ENCODE measurements around the gene AKR1D1. TPM values are rescaled to one million over a fixed set of nuclear protein-coding genes. Genes with fewer than 3 reads are reported as not detected.

AKR1D1 gene
- total and polyA plus RNA-seq, 2 donors from 2014 or later = not detected

- Histone ChIP-seq H3K27me3 (ENCODE audit: control insufficient read depth, insufficient read depth, low read length) (no peaks in the 10 kb centered on the region), H3K9ac (ENCODE audit: low read length in 3 of 3) (no peak overlapping the region), H3K4me3 (ENCODE audit: low read length in 3 of 3) (no peak overlapping the region), H3K36me3 (ENCODE audit: control insufficient read depth in 2 of 3, insufficient read depth in 3 of 3, low read length in 3 of 3) (no peaks in the 10 kb centered on the region), H3K9me3 (ENCODE audit: control insufficient read depth in 2 of 3, insufficient read depth in 1 of 3, low read length in 3 of 3) (no peaks in the 10 kb centered on the region), H3K4me1 (ENCODE audit: control insufficient read depth in 2 of 3, insufficient read depth in 2 of 3, low read depth in 1 of 3, low read length in 3 of 3) (peaks cover 0 to 3% (median 0%) of the 10 kb centered on the region in 3 donors), H3K27ac (ENCODE audit: low read depth in 2 of 2, low read length in 2 of 2) (no peak overlapping the region)
- FAIRE-seq (no peak), DNase-seq (no peak)
- no peak for TF ChIP-seq CTCF (IDR thresholded peaks at IDR 0.05; ENCODE audit: borderline replicate concordance, extremely low read depth, insufficient read depth)
- intact Hi-C loops (cut with DNase I) = no loop called here
Measured at GRCh38 chr7:138158739-138159528, 82.7 kb downstream of the AKR1D1 start.

- no peaks in the 10 kb centered on the region for H3K27me3 ChIP-seq (ENCODE audit: control insufficient read depth, insufficient read depth, low read length)
- no peak for FAIRE-seq
- H3K27ac ChIP-seq (ENCODE audit: low read depth in 2 of 2, low read length in 2 of 2) = no peak overlapping the region
- intact Hi-C loops (cut with DNase I) = no loop called here
- TF ChIP-seq CTCF (IDR thresholded peaks at IDR 0.05; ENCODE audit: borderline replicate concordance, extremely low read depth, insufficient read depth) = peak; percentile 85
- H3K4me3 ChIP-seq (ENCODE audit: low read length in 3 of 3) = peak overlapping the region in 1 of 3 donors; percentile 19
- no peaks in the 10 kb centered on the region for H3K36me3 ChIP-seq (ENCODE audit: control insufficient read depth in 2 of 3, insufficient read depth in 3 of 3, low read length in 3 of 3)
- H3K4me1 ChIP-seq (ENCODE audit: control insufficient read depth in 2 of 3, insufficient read depth in 2 of 3, low read depth in 1 of 3, low read length in 3 of 3) = peaks cover 0 to 3% (median 0%) of the 10 kb centered on the region in 3 donors
- peak; percentile 84 to 98 (median 92) for DNase-seq
- peaks cover 0 to 12% (median 2%) of the 10 kb centered on the region in 3 donors for H3K9me3 ChIP-seq (ENCODE audit: control insufficient read depth in 2 of 3, insufficient read depth in 1 of 3, low read length in 3 of 3)
- no peak overlapping the region for H3K9ac ChIP-seq (ENCODE audit: low read length in 3 of 3)
Measured at GRCh38 chr7:138161600-138162081, 85.4 kb downstream of the AKR1D1 start.

- Histone ChIP-seq H3K27ac (ENCODE audit: low read depth in 2 of 2, low read length in 2 of 2) (no peak overlapping the region), H3K36me3 (ENCODE audit: control insufficient read depth in 2 of 3, insufficient read depth in 3 of 3, low read length in 3 of 3) (no peaks in the 10 kb centered on the region), H3K9ac (ENCODE audit: low read length in 3 of 3) (no peak overlapping the region), H3K9me3 (ENCODE audit: control insufficient read depth in 2 of 3, insufficient read depth in 1 of 3, low read length in 3 of 3) (peaks cover 0 to 12% (median 2%) of the 10 kb centered on the region in 3 donors), H3K27me3 (ENCODE audit: control insufficient read depth, insufficient read depth, low read length) (no peaks in the 10 kb centered on the region), H3K4me1 (ENCODE audit: control insufficient read depth in 2 of 3, insufficient read depth in 2 of 3, low read depth in 1 of 3, low read length in 3 of 3) (peaks cover 0 to 3% (median 0%) of the 10 kb centered on the region in 3 donors), H3K4me3 (ENCODE audit: low read length in 3 of 3) (no peak overlapping the region)
- TF ChIP-seq CTCF (IDR thresholded peaks at IDR 0.05; ENCODE audit: borderline replicate concordance, extremely low read depth, insufficient read depth) = no peak
- FAIRE-seq (no peak), DNase-seq (no peak)
- intact Hi-C loops (cut with DNase I) = no loop called here
Measured at GRCh38 chr7:138162236-138162635, 86.0 kb downstream of the AKR1D1 start.

Measured in kidney (tissue), 14 donors.